Gastroesophageal sphincter (tissue), 4 donors: ENCODE measurements around the gene COLGALT1. TPM values are rescaled to one million over a fixed set of nuclear protein-coding genes. Genes with fewer than 3 reads are reported as not detected.
A peak's percentile ranks its signal among the peaks of the same experiment; 100 is the strongest.

Experiments
- ATAC-seq: fragments of 150-250 bp; one replicate; pipeline ENCODE4 v1.9.1; 2016; ENCODE audit warnings: mild to moderate bottlenecking, moderate library complexity
- H3K27ac ChIP-seq, 4 donors: fragments of 200-600 bp; sonication (generic) in 3 of 4; 1 replicate in 3 of 4; 2 replicates in 1 of 4; pipeline ENCODE4 v1.5.1; 2016 to 2019
- H3K27me3 ChIP-seq: fragments of 200-600 bp; sonication (generic); one replicate; pipeline ENCODE4 v1.5.1; 2019
- H3K36me3 ChIP-seq, 2 donors: fragments of 200-600 bp; sonication (generic); one replicate each; pipeline ENCODE4 v1.5.1; 2019; ENCODE audit warnings: control low read depth in 1 of 2
- H3K4me1 ChIP-seq, 3 donors: fragments of 200-600 bp; sonication (generic); 1 replicate in 2 of 3; 2 replicates in 1 of 3; pipeline ENCODE4 v1.5.1; 2016 to 2019; ENCODE audit warnings: control low read depth in 2 of 3
- H3K4me3 ChIP-seq, 2 donors: fragments of 200-600 bp; sonication (generic); one replicate each; pipeline ENCODE4 v1.5.1; 2019; ENCODE audit warnings: mild to moderate bottlenecking in 1 of 2, moderate library complexity in 1 of 2
- H3K9me3 ChIP-seq, 3 donors: fragments of 200-600 bp; sonication (generic); one replicate each; pipeline ENCODE4 v1.5.1; 2017 to 2019; ENCODE audit warnings: control low read depth in 2 of 3
- CTCF ChIP-seq, 4 experiments: fragments of 200-600 bp in 2 of 4; fragments of 450-650 bp in 2 of 4; sonication (generic) in 1 of 4; IDR thresholded peaks; one replicate each; pipeline ENCODE4 v1.5.1; 2017 to 2019; ENCODE audit warnings: antibody characterized with exemption in 4 of 4, mild to moderate bottlenecking in 2 of 4, moderate library complexity in 2 of 4
- EP300 ChIP-seq: sonication (generic); formaldehyde crosslinking; IDR thresholded peaks from one replicate; pipeline ENCODE4 v1.6.1; 2017; ENCODE audit warnings: antibody characterized with exemption, mild to moderate bottlenecking
- POLR2A ChIP-seq, 2 donors: fragments of 450-650 bp; IDR thresholded peaks; one replicate each; pipeline ENCODE4 v1.6.1; 2017; ENCODE audit warnings: antibody characterized with exemption in 2 of 2, mild to moderate bottlenecking in 2 of 2, moderate library complexity in 1 of 2
- POLR2AphosphoS5 ChIP-seq: sonication (generic); formaldehyde crosslinking; IDR thresholded peaks from one replicate; pipeline ENCODE4 v1.6.1; 2017; ENCODE audit warnings: antibody characterized with exemption
- WGBS, 2 donors: methylation state at CpG; one replicate each; pipeline ENCODE4 v1.1.5; 2018; ENCODE audit warnings: low coverage in 1 of 2; 5-methylcytosine and 5-hydroxymethylcytosine counted together
- total RNA-seq, 4 donors: library from RNA; depleted of rRNA; stranded (reverse); fragments of >200 nt; gene quantifications; one replicate each; pipeline ENCODE4 v1.1.0, GENCODE V29; 2016

Gene COLGALT1
- total RNA-seq, 4 donors from 2014 or later, result 54.7 to 78.9 (median 61.2) TPM

DNA sequence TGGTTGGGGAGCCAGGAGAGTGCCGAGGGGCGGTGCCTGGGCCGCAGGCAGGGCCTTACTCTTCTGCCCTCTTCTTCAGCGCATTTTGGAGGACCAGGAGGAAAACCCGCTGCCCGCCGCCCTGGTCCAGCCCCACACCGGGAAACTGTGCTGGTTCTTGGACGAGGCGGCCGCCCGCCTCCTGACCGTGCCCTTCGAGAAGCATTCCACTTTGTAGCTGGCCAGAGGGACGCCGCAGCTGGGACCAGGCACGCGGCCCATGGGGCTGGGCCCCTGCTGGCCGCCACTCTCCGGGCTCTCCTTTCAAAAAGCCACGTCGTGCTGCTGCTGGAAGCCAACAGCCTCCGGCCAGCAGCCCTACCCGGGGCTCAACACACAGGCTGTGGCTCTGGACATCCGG, 34.6 kb upstream of the COLGALT1 start:
- H3K4me3 ChIP-seq, result no peak overlapping the region
- H3K4me1 ChIP-seq, result peaks cover 0 to 10% (median 0%) of the 10 kb centered on the region in 3 donors
- peaks cover 0 to 56% of the 10 kb centered on the region in 2 donors for H3K36me3 ChIP-seq
- ATAC-seq, result no peak
- no peak overlapping the region for H3K27ac ChIP-seq
- 93 to 94% methylated on average over 2 of the region's 25 CpGs for WGBS, 2 donors
- H3K9me3 ChIP-seq, result peaks cover 0 to 17% (median 0%) of the 10 kb centered on the region in 3 donors
- TF ChIP-seq EP300 (no peak), POLR2A (IDR thresholded peaks at IDR 0.05) (no peak), CTCF (IDR thresholded peaks at IDR 0.05) (no peak), POLR2AphosphoS5 (no peak)
- peaks cover 28% of the 10 kb centered on the region for H3K27me3 ChIP-seq

DNA sequence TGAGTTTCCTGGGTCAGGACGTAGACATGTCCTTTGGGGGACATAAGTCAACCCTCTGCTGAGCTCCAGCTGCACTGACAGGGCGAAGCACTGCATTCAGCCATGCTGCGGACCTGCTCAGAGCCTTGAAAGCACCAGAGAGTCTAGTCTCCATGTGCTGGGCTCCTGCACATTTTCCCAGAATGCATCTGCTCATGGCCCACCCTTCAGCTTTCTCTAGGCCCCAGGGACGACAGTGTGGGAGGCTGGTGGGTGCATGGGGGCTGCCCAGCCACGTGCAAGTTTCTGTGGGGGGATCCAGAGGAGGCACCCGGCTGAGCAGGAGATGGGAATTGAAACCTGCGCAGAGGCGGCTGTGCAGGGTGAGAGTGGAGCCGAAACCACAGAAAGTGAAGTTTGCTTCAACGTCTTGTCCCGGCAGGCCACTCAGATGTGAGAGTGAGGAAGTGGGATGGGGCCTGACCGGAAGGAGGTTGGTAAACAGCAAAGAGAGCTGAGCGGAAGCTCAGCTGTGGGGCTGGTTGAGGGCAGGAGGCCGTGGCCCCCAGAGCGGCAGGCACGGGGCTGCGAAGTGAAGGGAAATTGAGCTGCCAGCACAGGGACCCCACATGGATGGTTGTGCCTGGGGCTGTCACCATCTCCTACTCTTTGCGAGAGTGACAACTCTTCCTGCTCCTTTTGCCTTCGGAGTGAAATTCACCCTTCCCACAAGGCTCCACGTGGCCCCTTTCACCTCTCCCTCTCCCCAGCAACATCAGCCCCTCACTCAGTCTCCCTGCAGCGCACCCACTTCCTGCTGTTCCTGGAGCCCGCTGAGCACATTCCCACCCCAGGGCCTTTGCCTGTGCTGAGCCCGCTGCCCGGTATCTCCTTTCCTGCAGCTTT, 32.2 kb upstream of the COLGALT1 start:
- TF ChIP-seq CTCF (IDR thresholded peaks at IDR 0.05) (no peak), EP300 (no peak), POLR2AphosphoS5 (no peak), POLR2A (IDR thresholded peaks at IDR 0.05) (no peak)
- Histone ChIP-seq H3K4me3 (no peak overlapping the region), H3K27ac (peak overlapping the region in 2 of 4 donors; percentile 13 to 31), H3K27me3 (peaks cover 52% of the 10 kb centered on the region), H3K9me3 (peaks cover 0 to 4% (median 0%) of the 10 kb centered on the region in 3 donors), H3K36me3 (peaks cover 0 to 33% of the 10 kb centered on the region in 2 donors), H3K4me1 (peaks cover 0 to 10% (median 0%) of the 10 kb centered on the region in 3 donors)
- WGBS, 2 donors, result 38 to 46% methylated on average over 14 to 17 of the region's 24 CpGs
- peak; percentile 51 for ATAC-seq

GRCh38 chr19:17524651-17525050, 30.8 kb upstream of the COLGALT1 start:
- H3K4me3 ChIP-seq, result no peak overlapping the region
- no peak for ATAC-seq
- H3K27ac ChIP-seq, result no peak overlapping the region
- WGBS, 2 donors, result 88 to 92% methylated on average over 2 to 3 of the region's 4 CpGs
- H3K4me1 ChIP-seq, result peaks cover 0 to 10% (median 0%) of the 10 kb centered on the region in 3 donors
- peaks cover 66% of the 10 kb centered on the region for H3K27me3 ChIP-seq
- peaks cover 0 to 18% of the 10 kb centered on the region in 2 donors for H3K36me3 ChIP-seq
- TF ChIP-seq EP300 (no peak), POLR2AphosphoS5 (no peak), CTCF (IDR thresholded peaks at IDR 0.05) (no peak), POLR2A (IDR thresholded peaks at IDR 0.05) (no peak)
- peaks cover 0 to 5% (median 0%) of the 10 kb centered on the region in 3 donors for H3K9me3 ChIP-seq

DNA sequence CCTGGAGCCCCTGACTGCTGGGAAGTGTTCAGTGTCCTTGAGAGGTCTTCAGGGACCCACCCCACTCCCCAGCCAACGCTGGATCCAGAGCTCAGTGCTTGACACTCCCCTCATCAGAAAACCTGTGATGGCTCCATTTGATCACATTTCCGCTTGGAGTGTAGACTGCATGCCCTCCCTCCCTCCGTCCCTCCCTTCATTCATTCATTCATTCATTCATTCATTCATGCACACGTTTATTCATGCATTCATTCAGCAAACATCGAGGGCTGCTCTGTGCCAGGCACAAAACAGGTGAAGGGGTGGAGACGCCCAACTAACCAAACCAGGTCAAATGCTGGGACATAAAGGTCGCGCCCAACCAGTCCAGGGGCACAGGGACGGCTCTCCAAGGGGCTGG, 30.3 kb upstream of the COLGALT1 start:
- 100% methylated on average over 3 of the region's 9 CpGs; no CpG with 5 or more reads in 1 of the 2 donors for WGBS, 2 donors
- ATAC-seq, result no peak
- peaks cover 0 to 14% of the 10 kb centered on the region in 2 donors for H3K36me3 ChIP-seq
- peaks cover 0 to 10% (median 0%) of the 10 kb centered on the region in 3 donors for H3K4me1 ChIP-seq
- TF ChIP-seq POLR2AphosphoS5 (no peak), POLR2A (IDR thresholded peaks at IDR 0.05) (no peak), EP300 (no peak), CTCF (IDR thresholded peaks at IDR 0.05) (no peak)
- peaks cover 0 to 5% (median 0%) of the 10 kb centered on the region in 3 donors for H3K9me3 ChIP-seq
- no peak overlapping the region for H3K27ac ChIP-seq
- peaks cover 71% of the 10 kb centered on the region for H3K27me3 ChIP-seq
- H3K4me3 ChIP-seq, result no peak overlapping the region
